Measurements from ENCODE around the gene HSD17B14. TPM values are rescaled to one million over a fixed set of nuclear protein-coding genes. Genes with fewer than 3 reads are reported as not detected.

The HSD17B14 gene
- total RNA-seq, 1 experiment from 2014 or later: 3.9 TPM

DNA sequence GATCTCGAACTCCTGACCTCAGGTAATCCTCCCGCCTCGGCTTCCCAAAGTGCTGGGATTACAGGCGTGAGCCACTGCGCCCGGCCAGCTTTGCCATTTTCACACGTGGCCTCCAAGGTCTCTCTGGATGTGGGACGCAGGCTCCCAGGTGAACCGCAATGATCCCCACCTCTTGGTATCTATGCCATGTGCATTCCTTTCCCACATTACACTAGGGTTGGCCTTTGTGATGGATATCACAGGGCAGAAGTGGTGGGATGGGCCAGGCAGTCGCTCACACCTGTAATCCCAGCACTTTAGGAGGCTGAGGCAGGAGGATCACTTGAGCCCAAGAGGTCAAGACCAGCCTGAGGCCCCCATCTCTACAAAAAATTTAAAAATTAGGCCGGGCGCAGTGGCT lies 58.6 kb downstream of the HSD17B14 start:
- CTCF ChIA-PET: interaction anchor here (0.7 kb wide), 1 partner anchor 18 kb away, joined by 3 read pairs; no protein-coding TSS in a partner anchor
- Histone ChIP-seq H3K27ac (ENCODE audit: low read depth, low read length) (no peak overlapping the region), H3K9ac (ENCODE audit: low read length) (no peak overlapping the region), H2AFZ (ENCODE audit: low read depth, low read length, poor library complexity, severe bottlenecking) (no peak overlapping the region), H4K20me1 (ENCODE audit: insufficient read depth) (no peaks in the 10 kb centered on the region), H3K27me3 (ENCODE audit: insufficient read depth, low read length) (no peaks in the 10 kb centered on the region), H3K4me1 (ENCODE audit: control insufficient read depth in 1 of 2, insufficient read depth in 2 of 2, low read length in 2 of 2) (peaks cover 21 to 33% of the 10 kb centered on the region in 2 experiments; a peak in 3 of 4 replicates), H3K79me2 (ENCODE audit: insufficient read depth, low read length) (no peaks in the 10 kb centered on the region), H3K9me2 (ENCODE audit: insufficient read depth) (no peaks in the 10 kb centered on the region), H3K4me2 (ENCODE audit: low read length) (no peak overlapping the region), H3K4me3 (replicated peaks in 1 of 2; ENCODE audit: low read depth in 1 of 2, low read length in 2 of 2) (no peak overlapping the region), H3K9me3 (ENCODE audit: control insufficient read depth in 1 of 2, insufficient read depth in 1 of 2, low read depth in 1 of 2, low read length in 2 of 2) (no peaks in the 10 kb centered on the region), H3K36me3 (ENCODE audit: control insufficient read depth in 1 of 2, insufficient read depth in 2 of 2, low read length in 2 of 2) (no peaks in the 10 kb centered on the region)
- intact Hi-C loops (cut with micrococcal nuclease): no loop called here
- no peak for ATAC-seq
- RAD21 ChIA-PET (ENCODE audit: low non-redundant PET in 1 of 2, low total read pairs in 2 of 2, uncharacterized antibody in 2 of 2, unreplicated experiment in 2 of 2): no interaction called here
- no peak for DNase-seq (ENCODE audit: low read depth, low spot score)
- no TSS peak for BruUV-seq (replicated peaks)
- TF ChIP-seq, protein P1, sequence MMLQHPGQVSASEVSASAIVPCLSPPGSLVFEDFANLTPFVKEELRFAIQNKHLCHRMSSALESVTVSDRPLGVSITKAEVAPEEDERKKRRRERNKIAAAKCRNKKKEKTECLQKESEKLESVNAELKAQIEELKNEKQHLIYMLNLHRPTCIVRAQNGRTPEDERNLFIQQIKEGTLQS (IDR thresholded peaks at IDR 0.05): no peak
- TF ChIP-seq ELF1 (IDR thresholded peaks at IDR 0.05; ENCODE audit: borderline replicate concordance, low read depth) (no peak), POLR2A (IDR thresholded peaks at IDR 0.05; ENCODE audit: borderline replicate concordance, extremely low read depth, insufficient read depth, insufficient read length) (no peak), CBX3 (IDR thresholded peaks at IDR 0.05; ENCODE audit: low read depth) (no peak), CEBPB (IDR thresholded peaks at IDR 0.05; ENCODE audit: low read depth) (no peak), ZFX (IDR thresholded peaks at IDR 0.05) (no peak), TCF7L2 (IDR thresholded peaks at IDR 0.05; ENCODE audit: borderline replicate concordance, extremely low read depth, insufficient read depth, insufficient read length) (no peak), POLR2AphosphoS5 (IDR thresholded peaks at IDR 0.05; ENCODE audit: low read depth, low read length) (no peak), EGR1 (IDR thresholded peaks at IDR 0.05; ENCODE audit: low read depth) (no peak), MAX (IDR thresholded peaks at IDR 0.05) (no peak), SIN3A (IDR thresholded peaks at IDR 0.05; ENCODE audit: low read depth) (no peak), RAD21 (IDR thresholded peaks at IDR 0.05; ENCODE audit: low read depth) (no peak), ZNF274 (IDR thresholded peaks at IDR 0.05; ENCODE audit: low read depth, low read length) (no peak), SRF (IDR thresholded peaks at IDR 0.05; ENCODE audit: low read depth) (no peak)
- TF ChIP-seq, protein P2, sequence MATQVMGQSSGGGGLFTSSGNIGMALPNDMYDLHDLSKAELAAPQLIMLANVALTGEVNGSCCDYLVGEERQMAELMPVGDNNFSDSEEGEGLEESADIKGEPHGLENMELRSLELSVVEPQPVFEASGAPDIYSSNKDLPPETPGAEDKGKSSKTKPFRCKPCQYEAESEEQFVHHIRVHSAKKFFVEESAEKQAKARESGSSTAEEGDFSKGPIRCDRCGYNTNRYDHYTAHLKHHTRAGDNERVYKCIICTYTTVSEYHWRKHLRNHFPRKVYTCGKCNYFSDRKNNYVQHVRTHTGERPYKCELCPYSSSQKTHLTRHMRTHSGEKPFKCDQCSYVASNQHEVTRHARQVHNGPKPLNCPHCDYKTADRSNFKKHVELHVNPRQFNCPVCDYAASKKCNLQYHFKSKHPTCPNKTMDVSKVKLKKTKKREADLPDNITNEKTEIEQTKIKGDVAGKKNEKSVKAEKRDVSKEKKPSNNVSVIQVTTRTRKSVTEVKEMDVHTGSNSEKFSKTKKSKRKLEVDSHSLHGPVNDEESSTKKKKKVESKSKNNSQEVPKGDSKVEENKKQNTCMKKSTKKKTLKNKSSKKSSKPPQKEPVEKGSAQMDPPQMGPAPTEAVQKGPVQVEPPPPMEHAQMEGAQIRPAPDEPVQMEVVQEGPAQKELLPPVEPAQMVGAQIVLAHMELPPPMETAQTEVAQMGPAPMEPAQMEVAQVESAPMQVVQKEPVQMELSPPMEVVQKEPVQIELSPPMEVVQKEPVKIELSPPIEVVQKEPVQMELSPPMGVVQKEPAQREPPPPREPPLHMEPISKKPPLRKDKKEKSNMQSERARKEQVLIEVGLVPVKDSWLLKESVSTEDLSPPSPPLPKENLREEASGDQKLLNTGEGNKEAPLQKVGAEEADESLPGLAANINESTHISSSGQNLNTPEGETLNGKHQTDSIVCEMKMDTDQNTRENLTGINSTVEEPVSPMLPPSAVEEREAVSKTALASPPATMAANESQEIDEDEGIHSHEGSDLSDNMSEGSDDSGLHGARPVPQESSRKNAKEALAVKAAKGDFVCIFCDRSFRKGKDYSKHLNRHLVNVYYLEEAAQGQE (IDR thresholded peaks at IDR 0.05; ENCODE audit: low read depth): no peak
- POLR2A ChIA-PET: no interaction called here

Measured in HCT116 (cell line).